GM18508 (cell line): ENCODE results near the gene CAMLG.
A peak's percentile ranks its signal among the peaks of the same experiment; 100 is the strongest.
"Not testable (repeated sequence)": the region's sequence is repeated elsewhere in the genome, so short reads cannot be mapped to it uniquely, and the experiment has no call there.

Source experiments
- ATAC-seq: cut with Tn5 transposase; IDR thresholded peaks from one replicate; pipeline ENCODE4 v1.9.1; 2021; ENCODE audit warnings: moderate number of reproducible peaks; ENCODE audit not compliant: insufficient read depth, unreplicated experiment

Gene CAMLG

GRCh38 chr5:134738133-134738962, at the start of gene CAMLG:
Gene CAMLG, plus strand, starts transcription at chr5:134738548. Its CDS starts 73 bp downstream, at chr5:134738621.
- peak; percentile 79 for ATAC-seq

DNA sequence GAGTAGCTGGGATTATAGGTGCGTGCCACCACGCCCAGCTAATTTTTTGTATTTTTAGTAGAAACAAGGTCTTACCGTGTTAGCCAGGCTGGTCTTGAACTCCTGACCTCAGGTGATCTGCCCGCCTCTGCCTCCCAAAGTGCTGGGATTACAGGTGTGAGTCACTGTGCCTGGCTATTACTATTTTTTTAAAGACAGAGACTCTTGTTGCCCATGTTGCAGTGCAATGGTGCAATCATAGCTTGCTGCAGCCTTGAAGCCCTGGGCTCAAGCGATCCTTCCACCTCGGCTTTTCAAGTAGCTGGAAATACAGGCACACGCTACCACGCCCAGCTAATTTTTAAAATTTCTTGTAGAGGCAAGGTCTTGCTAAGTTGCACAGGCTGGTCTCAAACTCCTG, 48.2 kb upstream of the CAMLG start:
- not testable (repeated sequence) for ATAC-seq

- no peak for ATAC-seq
These were observed 45.6 kb upstream of the CAMLG start for GRCh38 chr5:134692722-134693121.

GRCh38 chr5:134708301-134708700, 30.0 kb upstream of the CAMLG start:
- ATAC-seq: no peak

GRCh38 chr5:134714120-134714519, 24.2 kb upstream of the CAMLG start:
- ATAC-seq: no peak

- ATAC-seq: no peak
These were observed 23.8 kb upstream of the CAMLG start for GRCh38 chr5:134714541-134714940.

- ATAC-seq: not testable (repeated sequence)
These were observed 22.9 kb upstream of the CAMLG start for GRCh38 chr5:134715466-134715865.

DNA sequence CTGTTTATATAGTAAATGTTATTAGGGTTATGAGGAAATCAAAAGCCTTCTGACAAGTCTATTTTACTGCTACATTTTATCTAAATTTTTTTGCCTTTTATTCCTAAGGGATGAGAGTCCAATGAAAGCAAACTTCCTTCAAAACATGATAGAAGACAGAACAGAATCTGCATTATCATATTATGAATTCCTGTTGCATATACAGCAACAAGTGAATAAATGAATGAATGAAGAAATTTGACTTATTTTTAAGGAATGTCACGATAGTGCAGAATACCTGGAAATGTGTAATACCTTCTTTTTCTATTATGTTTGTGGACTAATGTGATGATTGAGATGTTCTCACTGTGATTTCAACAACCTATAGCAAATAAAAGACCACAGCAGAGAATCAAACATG, 13.5 kb upstream of the CAMLG start:
- ATAC-seq: no peak

DNA sequence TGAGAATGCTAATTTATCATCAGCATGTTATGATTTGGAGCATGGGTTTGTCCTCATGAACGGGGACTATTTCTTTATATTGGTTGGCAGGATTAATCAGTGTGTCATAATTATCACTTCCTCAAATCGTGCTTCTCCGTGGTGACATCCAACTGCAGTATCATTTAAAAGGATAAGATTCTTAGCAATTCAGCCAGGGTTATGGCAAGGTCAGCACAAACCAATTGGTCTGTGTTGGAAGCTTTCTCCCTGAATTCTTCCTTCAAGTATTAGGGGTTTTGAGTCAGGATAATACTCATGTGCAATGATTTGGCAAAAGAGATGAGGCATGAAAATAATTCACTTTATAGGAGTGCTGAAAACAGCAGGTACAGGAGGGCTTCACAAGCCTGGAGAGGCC, 5.5 kb upstream of the CAMLG start:
- no peak for ATAC-seq

GRCh38 chr5:134735243-134735642, 3.1 kb upstream of the CAMLG start:
- no peak for ATAC-seq

DNA sequence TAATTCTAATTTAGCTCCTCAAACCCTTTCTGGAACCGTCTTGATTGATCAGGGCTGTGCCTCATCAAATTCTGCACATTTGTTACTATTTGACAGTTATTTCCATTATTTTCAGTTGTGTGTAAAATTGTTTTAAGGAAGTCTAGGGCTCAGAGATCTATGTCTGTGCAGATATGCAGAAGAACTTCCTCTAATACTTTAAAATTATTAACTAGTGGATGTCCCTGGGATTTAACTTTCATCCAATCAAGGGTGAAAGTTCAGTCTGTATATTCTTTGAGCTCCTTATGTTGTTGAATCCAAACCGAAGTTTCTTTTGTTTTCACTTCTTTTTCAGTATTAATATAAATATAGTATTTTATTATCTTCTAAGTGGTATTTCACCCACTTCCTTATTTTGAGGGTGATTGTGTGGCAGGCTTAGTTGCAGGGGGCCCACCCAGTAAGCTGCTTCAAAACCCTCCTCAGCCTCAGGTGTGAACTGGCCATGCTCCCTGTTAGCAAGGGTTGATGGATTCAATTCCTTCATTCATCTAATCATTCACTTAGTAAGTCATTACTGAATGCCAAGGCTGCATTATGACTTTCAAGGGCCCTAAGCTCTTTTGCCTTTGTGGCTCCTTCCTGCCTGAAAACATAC, 2.1 kb upstream of the CAMLG start:
- no peak for ATAC-seq

DNA sequence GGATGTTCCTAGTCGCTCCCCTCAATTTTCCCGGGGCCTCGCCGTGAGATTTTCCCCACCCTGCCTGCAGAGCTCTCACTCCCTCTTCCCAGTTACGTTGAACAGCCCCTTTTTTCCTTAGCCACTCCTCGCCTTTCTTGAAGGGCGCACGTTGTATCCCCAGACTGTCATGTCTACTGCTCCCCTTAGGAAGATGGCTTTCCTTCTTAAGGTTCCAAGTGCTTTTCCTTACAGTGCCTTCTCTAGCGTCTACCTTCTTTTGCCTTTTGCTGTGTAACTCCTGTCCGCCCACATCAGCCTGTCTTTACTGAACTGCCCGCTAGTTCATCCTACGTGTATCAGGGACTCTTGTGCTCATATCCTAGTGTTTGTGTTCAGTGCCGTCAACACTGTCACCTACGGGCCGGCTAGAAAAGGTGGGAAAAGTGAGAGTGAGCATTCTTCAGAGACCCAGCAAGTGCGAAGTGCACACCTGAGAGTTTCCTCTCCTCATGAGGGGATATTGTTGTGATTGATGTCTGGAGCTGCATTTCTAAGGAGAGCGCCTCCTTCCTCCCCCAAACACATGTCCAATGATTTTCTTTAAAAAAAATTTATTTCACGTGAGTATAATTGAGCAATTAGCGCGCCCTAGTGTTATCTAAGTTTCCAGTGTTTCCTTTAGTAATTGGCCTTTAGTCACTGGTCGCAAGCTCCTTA, 764 bp downstream of the CAMLG start:
- ATAC-seq: no peak

DNA sequence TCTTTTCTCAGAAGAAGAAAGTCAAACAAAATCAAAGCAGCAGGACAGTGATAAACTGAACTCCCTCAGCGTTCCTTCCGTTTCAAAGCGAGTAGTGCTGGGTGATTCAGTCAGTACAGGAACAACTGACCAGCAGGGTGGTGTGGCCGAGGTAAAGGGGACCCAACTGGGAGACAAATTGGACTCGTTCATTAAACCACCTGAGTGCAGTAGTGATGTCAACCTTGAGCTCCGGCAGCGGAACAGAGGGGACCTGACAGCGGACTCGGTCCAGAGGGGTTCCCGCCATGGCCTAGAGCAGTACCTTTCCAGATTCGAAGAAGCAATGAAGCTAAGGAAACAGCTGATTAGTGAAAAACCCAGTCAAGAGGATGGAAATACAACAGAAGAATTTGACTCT, 2.7 kb downstream of the CAMLG start:
- ATAC-seq: no peak

- ATAC-seq: no peak
These were observed 3.8 kb downstream of the CAMLG start for GRCh38 chr5:134742134-134742533.

DNA sequence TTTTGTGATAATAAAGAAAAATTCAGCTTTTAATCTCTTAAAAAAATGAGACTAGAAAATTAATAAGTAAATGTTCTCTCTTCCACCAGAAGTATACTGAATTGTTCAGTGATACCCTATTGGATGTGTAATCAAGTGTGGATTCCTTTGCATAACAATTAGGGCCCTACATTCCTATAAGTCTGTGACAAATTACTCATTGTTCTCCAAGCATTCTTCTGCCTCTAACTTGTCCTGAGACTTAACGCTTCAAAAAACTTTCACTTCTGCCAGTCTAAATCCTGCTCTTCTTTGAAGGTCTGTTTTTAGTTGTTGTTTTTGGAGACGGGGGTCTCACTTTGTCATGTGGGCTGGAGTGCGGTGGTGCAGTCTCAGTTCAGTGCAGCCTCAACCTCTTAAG, 11.1 kb downstream of the CAMLG start:
- ATAC-seq: no peak

DNA sequence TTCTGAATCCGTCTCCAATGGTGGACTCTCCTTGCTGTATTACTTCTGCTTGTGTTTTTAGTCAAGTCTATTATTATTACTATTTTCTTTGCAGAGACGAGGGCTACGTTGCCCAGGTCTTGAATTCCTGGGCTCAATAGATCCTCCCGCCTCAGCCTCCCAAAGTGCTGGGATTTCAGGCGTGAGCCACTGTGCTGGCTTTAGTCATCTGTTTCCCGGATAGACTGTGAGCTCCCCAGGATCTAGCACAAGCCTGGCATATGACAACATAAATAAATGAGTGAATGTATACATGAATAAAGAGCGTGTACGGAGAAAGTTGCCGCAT, 19.8 kb downstream of the CAMLG start:
- no peak for ATAC-seq

GRCh38 chr5:134758504-134759341, 20.4 kb downstream of the CAMLG start, which contains the start of gene DDX46:
Gene DDX46, plus strand, starts transcription at chr5:134758779. Its CDS starts 160 bp downstream, at chr5:134758939.
- ATAC-seq: peak; percentile 92

GRCh38 chr5:134767528-134768291, 29.4 kb downstream of the CAMLG start:
- ATAC-seq: not testable (repeated sequence)

DNA sequence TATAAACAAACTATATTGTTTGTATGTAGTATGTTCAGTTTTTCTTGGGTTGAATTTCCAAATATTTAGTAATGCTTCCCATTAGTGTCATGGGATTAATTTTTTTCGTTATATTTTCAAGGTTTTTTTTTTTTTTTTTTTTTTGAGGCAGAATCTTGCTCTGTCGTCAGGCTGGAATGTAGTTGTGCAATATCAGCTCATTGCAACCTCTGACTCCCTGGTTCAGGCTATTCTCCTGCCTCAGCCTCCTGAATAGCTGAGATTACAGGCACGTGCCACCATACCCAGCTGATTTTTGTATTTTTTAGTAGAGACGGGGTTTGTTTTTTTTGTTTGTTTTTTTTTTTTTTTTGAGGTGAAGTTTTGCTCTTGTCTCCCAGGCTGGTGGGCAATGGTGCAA, 30.9 kb downstream of the CAMLG start:
- ATAC-seq: no peak
